ENCODE data around the gene SFXN5. TPM values are rescaled to one million over a fixed set of nuclear protein-coding genes. Genes with fewer than 3 reads are reported as not detected.

Gene SFXN5
- total RNA-seq, 1 donor, result 17.0 TPM

- Histone ChIP-seq H3K4me3 (ENCODE audit: insufficient read depth, low read length) (no peak overlapping the region), H3K36me3 (ENCODE audit: insufficient read depth, low read length) (peaks cover 45% of the 10 kb centered on the region), H3K4me1 (ENCODE audit: insufficient read depth, low read length) (peaks cover 8% of the 10 kb centered on the region), H3K27me3 (ENCODE audit: insufficient read depth, low read length) (no peaks in the 10 kb centered on the region), H3K9me3 (ENCODE audit: low read depth, low read length) (no peaks in the 10 kb centered on the region), H3K4me2 (ENCODE audit: insufficient read depth, low read length) (no peak overlapping the region), H3K27ac (ENCODE audit: low read depth, low read length) (no peak overlapping the region), H3K79me2 (ENCODE audit: insufficient read depth, low read length) (peaks cover 49% of the 10 kb centered on the region), H4K20me1 (ENCODE audit: insufficient read depth, low read length) (peaks cover 43% of the 10 kb centered on the region), H2AFZ (ENCODE audit: low read length) (no peak overlapping the region)
- no peak for TF ChIP-seq CTCF (IDR thresholded peaks at IDR 0.05; ENCODE audit: extremely low read depth, low read depth, low read length)
- no peak for DNase-seq (ENCODE audit: insufficient read length, low spot score, missing footprints)
Observed at GRCh38 chr2:73075477-73076373, 4.2 kb upstream of the SFXN5 start.

GRCh38 chr2:73074110-73075069 is 2.9 kb upstream of the SFXN5 start:
- peaks cover 31% of the 10 kb centered on the region for H4K20me1 ChIP-seq (ENCODE audit: insufficient read depth, low read length)
- no peak overlapping the region for H2AFZ ChIP-seq (ENCODE audit: low read length)
- H3K27ac ChIP-seq (ENCODE audit: low read depth, low read length), result no peak overlapping the region
- H3K4me3 ChIP-seq (ENCODE audit: insufficient read depth, low read length), result no peak overlapping the region
- no peak overlapping the region for H3K4me2 ChIP-seq (ENCODE audit: insufficient read depth, low read length)
- TF ChIP-seq CTCF (IDR thresholded peaks at IDR 0.05; ENCODE audit: extremely low read depth, low read depth, low read length), result no peak
- H3K79me2 ChIP-seq (ENCODE audit: insufficient read depth, low read length), result peaks cover 49% of the 10 kb centered on the region
- H3K9me3 ChIP-seq (ENCODE audit: low read depth, low read length), result no peaks in the 10 kb centered on the region
- H3K27me3 ChIP-seq (ENCODE audit: insufficient read depth, low read length), result no peaks in the 10 kb centered on the region
- peaks cover 40% of the 10 kb centered on the region for H3K36me3 ChIP-seq (ENCODE audit: insufficient read depth, low read length)
- H3K4me1 ChIP-seq (ENCODE audit: insufficient read depth, low read length), result peaks cover 14% of the 10 kb centered on the region
- DNase-seq (ENCODE audit: insufficient read length, low spot score, missing footprints), result peak; percentile 77

GRCh38 chr2:73072416-73072815 is 904 bp upstream of the SFXN5 start:
- Histone ChIP-seq H3K27ac (ENCODE audit: low read depth, low read length) (peak overlapping the region; percentile 80), H2AFZ (ENCODE audit: low read length) (no peak overlapping the region)
- TF ChIP-seq CTCF (IDR thresholded peaks at IDR 0.05; ENCODE audit: extremely low read depth, low read depth, low read length), result no peak

GRCh38 chr2:73072129-73072395 is 550 bp upstream of the SFXN5 start:
- no peak for DNase-seq (ENCODE audit: insufficient read length, low spot score, missing footprints)
- H3K36me3 ChIP-seq (ENCODE audit: insufficient read depth, low read length), result peaks cover 21% of the 10 kb centered on the region
- peak overlapping the region; percentile 76 for H2AFZ ChIP-seq (ENCODE audit: low read length)
- H3K4me3 ChIP-seq (ENCODE audit: insufficient read depth, low read length), result peak overlapping the region; percentile 93
- H3K27me3 ChIP-seq (ENCODE audit: insufficient read depth, low read length), result no peaks in the 10 kb centered on the region
- peaks cover 49% of the 10 kb centered on the region for H3K79me2 ChIP-seq (ENCODE audit: insufficient read depth, low read length)
- no peak for TF ChIP-seq CTCF (IDR thresholded peaks at IDR 0.05; ENCODE audit: extremely low read depth, low read depth, low read length)
- H3K27ac ChIP-seq (ENCODE audit: low read depth, low read length), result peak overlapping the region; percentile 80
- peaks cover 12% of the 10 kb centered on the region for H4K20me1 ChIP-seq (ENCODE audit: insufficient read depth, low read length)
- peaks cover 23% of the 10 kb centered on the region for H3K4me1 ChIP-seq (ENCODE audit: insufficient read depth, low read length)
- H3K4me2 ChIP-seq (ENCODE audit: insufficient read depth, low read length), result peak overlapping the region; percentile 99
- no peaks in the 10 kb centered on the region for H3K9me3 ChIP-seq (ENCODE audit: low read depth, low read length)

More at GRCh38 chr2:73072416-73072815, 904 bp upstream of the SFXN5 start:
- DNase-seq (ENCODE audit: insufficient read length, low spot score, missing footprints), result no peak
- peaks cover 12% of the 10 kb centered on the region for H4K20me1 ChIP-seq (ENCODE audit: insufficient read depth, low read length)
- H3K79me2 ChIP-seq (ENCODE audit: insufficient read depth, low read length), result peaks cover 49% of the 10 kb centered on the region
- H3K4me1 ChIP-seq (ENCODE audit: insufficient read depth, low read length), result peaks cover 23% of the 10 kb centered on the region
- peak overlapping the region; percentile 99 for H3K4me2 ChIP-seq (ENCODE audit: insufficient read depth, low read length)
- H3K27me3 ChIP-seq (ENCODE audit: insufficient read depth, low read length), result no peaks in the 10 kb centered on the region
- H3K9me3 ChIP-seq (ENCODE audit: low read depth, low read length), result no peaks in the 10 kb centered on the region
- peaks cover 24% of the 10 kb centered on the region for H3K36me3 ChIP-seq (ENCODE audit: insufficient read depth, low read length)
- peak overlapping the region; percentile 93 for H3K4me3 ChIP-seq (ENCODE audit: insufficient read depth, low read length)
